Stimulated activated CD4-positive, alpha-beta T cell treated with anti-CD3 and anti-CD28 coated beads, Interleukin-12 subunit alpha, Interleukin-12 subunit beta, amount 100 ng/mL, for 48 hours (primary cell): ENCODE measurements around the gene LINS1.

Experiments
- DNase-seq, 3 donors: peaks; one replicate each; pipeline ENCODE4 v3.0.0-alpha.2; 2020; ENCODE audit warnings: low read depth in 2 of 3, low spot score in 1 of 3

LINS1 gene

GRCh38 chr15:100559330-100559729, 42.7 kb downstream of the LINS1 start:
- DNase-seq: no peak

GRCh38 chr15:100558771-100559254, 43.2 kb downstream of the LINS1 start:
- DNase-seq: no peak

- DNase-seq: no peak
These were observed 48.5 kb downstream of the LINS1 start for GRCh38 chr15:100553468-100553867.

DNA sequence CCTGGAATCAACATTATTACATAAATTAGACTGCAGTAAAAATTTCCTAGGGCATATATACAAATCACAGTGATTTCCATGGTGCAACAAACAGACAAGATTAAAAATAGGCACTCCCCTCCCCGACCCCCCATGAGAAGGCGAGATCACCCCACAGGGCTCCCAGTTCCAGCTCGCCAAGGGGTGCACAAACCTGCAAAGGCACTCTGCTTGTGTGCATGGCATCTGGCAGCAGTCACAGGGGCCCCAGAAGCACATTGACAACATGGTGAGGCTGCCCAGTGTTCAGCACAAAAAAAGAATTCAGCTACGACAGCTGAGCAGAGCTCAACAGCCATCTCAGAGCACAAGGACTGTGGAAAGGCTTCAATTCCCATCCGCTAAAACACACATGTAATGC, 54.0 kb downstream of the LINS1 start:
- no peak for DNase-seq

- DNase-seq: no peak
These were observed 57.0 kb downstream of the LINS1 start for GRCh38 chr15:100544946-100545345.

DNA sequence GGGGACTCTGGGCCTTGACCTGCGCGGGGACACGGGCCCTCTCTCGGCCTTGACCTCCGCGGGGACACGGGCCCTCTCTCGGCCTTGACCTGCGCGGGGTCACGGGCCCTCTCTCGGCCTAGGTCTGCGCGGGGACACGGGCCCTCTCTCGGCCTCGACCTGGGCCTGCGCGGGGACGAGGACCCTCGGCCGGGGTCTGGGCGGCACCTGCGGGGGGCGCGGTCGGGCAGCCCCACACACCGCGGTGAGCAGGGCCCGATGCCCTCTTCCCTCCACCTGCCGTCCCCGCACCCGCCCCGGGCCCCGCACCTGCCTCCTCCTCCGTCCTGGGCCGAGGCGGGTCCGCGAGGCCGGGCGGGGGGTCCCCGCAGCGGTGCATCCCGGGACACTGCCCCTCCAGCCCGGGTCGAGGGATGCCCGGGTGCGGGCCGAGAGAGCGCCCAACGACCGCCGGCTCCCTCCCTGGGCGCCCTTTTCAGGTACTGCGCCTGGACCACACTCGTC, 57.6 kb downstream of the LINS1 start:
- no peak for DNase-seq

DNA sequence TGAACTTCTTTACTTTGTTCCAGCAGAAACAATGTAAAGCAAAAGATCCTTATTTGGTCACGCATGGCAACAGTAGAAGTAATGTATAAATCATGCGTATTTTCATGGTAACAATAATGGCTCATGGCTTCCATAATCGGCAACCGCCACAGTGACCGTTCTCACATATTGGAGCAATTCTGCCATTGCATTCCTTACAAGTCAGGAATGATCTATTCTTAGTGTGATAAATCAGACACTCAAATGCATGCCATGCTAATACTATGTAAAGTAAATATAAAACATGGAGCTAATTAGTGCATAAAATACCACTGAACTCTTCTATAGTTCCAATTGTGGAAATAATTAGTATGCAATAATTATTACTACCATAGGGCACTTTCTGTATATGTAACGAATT, 59.7 kb downstream of the LINS1 start:
- no peak for DNase-seq

GRCh38 chr15:100537331-100537730, 64.7 kb downstream of the LINS1 start:
- no peak for DNase-seq

DNA sequence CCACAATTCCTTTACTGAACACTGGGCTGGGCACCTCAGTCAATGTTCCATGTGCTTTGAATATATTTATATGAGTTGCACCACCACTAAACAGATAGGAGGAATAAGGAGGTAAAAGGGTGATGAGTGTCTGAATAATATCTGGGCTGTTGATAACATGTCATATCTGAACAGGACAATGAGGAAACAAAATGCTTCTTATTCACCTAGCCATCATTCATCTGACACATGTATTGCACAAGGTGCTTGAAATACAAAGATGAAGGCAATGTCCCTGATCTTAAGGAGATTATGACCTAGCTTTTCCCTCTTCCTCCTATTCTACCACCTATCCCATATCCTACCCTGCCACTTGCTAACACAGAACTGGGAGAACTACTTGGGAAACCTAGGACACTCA, 65.3 kb downstream of the LINS1 start:
- no peak for DNase-seq

DNA sequence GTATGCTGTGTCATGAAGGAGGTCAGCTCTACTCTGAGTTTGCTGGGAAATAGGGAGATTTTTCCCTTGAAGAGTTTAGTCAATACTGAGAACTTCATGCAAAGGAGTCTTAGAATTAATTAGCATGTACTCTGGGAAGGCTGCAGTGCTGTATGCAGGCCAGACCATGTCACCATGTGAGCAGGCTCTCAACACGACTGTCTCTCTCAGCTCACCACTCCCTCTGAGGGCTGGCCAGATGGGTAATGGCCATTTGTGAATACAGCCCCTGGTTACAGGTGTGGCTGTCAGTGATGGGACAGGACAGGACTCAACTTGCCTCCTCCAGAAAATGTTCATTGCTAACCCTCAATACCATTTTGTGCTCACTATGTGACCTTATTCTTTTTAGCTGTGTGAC, 68.1 kb downstream of the LINS1 start:
- DNase-seq: no peak

DNA sequence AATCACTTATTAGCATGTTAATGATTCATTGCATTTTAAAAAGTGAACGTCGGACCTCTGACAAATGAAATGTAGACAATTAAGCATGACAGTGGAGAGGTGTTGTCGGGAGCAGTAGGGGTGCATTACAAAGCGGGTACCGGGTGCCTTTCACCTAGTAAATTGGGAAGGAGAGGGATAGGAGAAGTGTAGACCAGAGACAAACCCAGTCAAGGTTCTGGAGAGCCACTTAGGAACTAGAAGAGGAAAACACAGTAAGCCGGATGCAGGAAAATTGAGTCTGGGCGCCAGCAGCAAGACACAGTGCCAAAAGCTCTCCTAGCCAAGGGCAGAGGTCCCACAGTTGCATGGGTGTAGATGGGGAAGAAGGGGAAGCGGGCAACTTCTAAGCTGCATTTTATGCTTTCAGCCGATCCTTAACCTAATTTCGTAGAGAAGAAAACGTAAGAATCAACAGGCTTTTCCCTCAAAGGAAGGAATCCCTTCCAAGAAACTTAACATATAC, 70.1 kb downstream of the LINS1 start:
- DNase-seq: no peak

DNA sequence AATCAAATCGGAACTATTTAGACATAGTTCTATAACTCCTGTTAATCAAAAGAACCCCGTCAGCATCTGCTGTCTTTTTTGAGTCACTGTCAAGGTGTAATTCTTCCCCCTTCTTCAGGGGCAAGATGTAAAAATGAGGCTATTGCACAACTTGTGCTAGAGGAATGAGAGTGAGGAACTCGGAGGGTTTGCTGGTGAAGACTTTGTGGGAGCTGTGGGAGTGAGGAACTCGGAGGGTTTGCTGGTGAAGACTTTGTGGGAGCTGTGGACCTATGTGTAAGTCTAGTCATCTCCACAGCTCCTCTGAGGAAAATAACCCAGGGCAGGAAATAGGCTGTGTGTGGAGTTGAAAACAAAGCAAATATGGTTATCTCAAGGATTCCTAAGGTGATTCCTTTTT, 70.8 kb downstream of the LINS1 start:
- no peak for DNase-seq

- no peak for DNase-seq
These were observed 72.4 kb downstream of the LINS1 start for GRCh38 chr15:100529556-100529955.

GRCh38 chr15:100528833-100529428, 73.1 kb downstream of the LINS1 start, which contains the start of gene CERS3:
TSS of gene CERS3 (minus strand) at chr15:100528950. CDS start at chr15:100501849, 27,101 bp downstream.
- DNase-seq: no peak

- DNase-seq: no peak
These were observed 75.9 kb downstream of the LINS1 start for GRCh38 chr15:100526027-100526481.

GRCh38 chr15:100525436-100525835, 76.5 kb downstream of the LINS1 start:
- no peak for DNase-seq

DNA sequence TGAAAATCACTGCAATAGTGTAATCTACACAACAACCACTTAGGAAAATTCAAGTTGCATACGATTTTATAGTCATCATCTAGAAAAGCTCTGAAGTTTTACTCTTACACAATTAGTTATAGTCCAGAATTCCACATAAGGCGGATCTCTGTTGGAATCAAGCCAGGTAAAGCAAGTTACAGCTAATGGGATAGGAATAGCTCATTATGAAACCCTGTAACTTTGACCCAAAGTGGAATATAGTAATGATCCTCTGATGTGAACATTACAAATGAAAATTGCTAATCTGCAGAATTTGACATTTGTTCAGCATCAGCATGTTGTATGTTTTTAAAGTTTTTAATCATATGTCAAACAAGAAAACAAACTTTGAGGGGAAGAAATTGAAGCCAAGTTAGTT, 77.7 kb downstream of the LINS1 start:
- no peak for DNase-seq

GRCh38 chr15:100521907-100522306, 80.1 kb downstream of the LINS1 start:
- DNase-seq: no peak

GRCh38 chr15:100520132-100520921, 81.7 kb downstream of the LINS1 start:
- DNase-seq: no peak

- no peak for DNase-seq
These were observed 84.1 kb downstream of the LINS1 start for GRCh38 chr15:100517846-100518245.
